ENCODE measurements around the gene CCDC93.
A peak's percentile ranks its signal among the peaks of the same experiment; 100 is the strongest.

CCDC93 gene, protein sequence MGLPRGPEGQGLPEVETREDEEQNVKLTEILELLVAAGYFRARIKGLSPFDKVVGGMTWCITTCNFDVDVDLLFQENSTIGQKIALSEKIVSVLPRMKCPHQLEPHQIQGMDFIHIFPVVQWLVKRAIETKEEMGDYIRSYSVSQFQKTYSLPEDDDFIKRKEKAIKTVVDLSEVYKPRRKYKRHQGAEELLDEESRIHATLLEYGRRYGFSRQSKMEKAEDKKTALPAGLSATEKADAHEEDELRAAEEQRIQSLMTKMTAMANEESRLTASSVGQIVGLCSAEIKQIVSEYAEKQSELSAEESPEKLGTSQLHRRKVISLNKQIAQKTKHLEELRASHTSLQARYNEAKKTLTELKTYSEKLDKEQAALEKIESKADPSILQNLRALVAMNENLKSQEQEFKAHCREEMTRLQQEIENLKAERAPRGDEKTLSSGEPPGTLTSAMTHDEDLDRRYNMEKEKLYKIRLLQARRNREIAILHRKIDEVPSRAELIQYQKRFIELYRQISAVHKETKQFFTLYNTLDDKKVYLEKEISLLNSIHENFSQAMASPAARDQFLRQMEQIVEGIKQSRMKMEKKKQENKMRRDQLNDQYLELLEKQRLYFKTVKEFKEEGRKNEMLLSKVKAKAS

DNA sequence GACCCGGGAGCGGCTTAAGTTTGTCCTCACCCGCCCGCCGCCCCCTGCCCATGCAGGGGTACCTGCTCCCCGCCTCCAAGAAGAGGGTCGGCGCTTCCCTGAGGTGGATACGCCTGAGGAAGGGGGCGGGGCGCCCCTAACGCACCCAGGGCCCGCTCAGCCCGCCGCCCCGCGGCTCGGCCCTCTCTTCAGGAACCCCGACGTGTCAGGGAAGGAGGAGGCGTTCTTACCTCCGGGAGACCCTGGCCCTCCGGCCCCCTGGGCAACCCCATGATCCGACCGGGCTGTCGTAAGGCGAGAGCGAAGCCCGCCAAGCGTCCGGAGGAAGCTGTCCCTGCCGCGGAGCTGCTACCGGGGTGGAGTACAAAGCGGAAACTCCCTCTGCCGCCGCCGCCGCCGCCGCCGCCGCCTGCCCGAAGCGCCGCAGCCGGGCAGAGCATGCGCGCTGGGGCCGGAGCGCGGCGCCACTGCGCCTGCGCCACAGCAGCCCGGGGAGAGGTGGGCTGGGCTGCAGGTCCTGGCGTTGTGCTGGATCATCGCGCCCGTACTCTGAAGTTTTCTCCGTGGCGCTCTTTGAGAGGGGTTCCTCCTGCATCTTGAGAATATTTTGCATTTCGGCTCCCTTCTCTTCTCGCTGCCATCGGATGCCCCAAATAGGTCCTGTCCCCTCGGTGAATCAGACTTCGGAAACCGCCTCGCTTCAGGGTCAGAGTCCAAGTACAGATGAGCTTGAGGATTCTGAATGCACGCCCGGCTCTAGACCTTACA is at the start of gene CCDC93:
Gene CCDC93, minus strand, starts transcription at position 347 of the 768 bp plus-strand sequence. Its CDS starts 75 bp downstream, at position 272.
- DNase-seq = peak; percentile 50

DNA sequence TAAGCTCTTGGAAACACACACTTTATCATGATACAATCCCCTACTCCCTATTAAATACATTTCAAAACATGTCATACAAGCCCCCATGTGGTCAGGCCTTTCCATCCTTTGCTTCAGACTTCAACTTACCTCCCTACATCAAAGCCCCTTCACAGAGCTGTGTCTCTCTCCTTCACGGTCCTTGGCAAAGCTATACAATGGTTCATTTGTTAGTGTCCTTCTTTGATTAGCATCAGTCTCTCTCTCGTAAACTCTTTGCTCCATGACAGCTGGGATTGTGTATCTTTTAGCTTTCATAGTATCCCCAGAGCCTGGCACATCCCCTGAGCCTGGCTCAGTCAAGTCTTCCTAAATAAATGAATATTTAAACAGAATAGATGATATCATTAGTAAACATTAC is 48.8 kb upstream of the CCDC93 start:
- DNase-seq = no peak

DNA sequence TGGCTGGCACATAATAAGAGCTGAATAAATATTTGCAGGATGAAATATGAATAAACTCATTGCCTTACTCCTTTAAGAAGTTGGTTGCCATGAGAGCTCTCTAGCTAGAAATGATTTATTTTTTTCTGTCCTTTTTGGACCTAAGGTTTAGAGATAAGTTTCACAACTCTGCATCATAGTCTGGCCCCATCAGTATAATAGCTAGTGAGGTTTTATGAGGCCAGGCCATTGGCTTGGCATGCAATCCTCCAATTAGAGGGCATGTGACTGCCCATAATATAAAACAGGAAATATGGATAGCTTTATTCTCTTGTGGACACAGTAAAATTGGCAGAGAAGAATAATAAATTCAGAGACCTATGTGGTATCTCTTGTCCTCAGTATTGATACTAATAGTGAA is 48.2 kb upstream of the CCDC93 start:
- no peak for DNase-seq

DNA sequence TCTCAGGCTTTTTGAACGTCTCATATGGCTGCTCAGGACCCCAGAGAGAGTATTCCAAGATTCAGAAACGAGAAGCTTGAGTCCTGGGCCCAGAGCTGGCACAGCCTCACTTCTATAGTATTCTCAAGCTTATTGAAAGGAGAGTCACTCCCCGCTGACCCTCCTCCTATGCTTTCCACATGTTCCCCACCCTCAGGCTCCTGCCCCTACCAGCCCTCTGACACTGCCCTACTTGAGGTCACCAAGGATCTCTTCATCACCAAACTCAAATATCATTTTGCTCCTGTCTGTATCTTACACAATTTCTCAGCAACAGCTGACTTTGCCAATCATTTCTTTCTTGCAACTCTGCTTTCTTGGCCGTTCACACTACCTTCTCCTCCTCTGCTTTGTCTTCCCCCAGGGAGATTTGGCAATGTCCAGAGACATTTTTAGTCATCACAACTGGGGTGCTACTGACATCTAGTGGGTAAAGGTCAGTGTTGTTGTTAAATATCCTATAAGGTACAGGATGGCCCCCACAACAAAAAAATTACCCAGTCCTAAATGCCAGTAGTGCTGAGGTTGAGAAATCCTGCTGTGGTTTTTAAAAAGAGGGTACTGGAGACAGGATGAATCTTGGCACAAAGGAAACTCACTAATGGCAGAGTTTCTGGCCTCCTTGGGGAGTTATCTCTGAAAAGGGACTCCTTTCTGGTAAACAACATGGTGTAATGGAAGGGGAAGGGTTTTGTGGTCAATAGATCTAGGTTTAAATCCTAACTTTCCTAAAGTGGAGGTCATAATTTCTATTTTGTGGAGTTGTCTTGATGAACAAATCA is 47.5 kb upstream of the CCDC93 start:
- no peak for DNase-seq

DNA sequence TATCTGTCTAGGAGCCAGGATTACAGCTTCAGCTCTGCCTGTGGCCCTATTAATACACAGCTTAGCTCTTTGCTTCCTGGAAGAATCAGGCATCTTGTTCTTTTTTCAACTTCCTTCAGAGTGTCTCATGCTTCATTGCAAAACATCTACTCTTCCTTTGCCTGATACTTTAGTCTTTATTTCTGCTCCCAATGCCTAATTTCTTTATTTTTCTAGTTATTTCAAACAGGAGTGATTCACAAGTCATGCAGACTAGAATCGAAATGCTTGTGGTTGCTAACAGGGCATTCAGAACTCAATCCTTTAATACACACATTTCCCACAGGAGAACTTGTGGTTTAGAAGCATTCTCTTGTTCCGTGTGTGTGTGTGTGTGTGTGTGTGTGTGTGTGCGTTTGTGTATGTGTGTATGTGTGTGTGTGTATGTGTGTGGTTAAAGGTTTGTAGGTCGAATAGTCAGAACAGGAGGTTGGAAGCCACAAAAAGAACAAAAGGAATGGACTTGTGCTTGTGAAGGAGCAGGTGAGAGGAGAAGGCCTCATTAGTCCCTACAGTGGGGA is 46.1 kb upstream of the CCDC93 start:
- DNase-seq = no peak

DNA sequence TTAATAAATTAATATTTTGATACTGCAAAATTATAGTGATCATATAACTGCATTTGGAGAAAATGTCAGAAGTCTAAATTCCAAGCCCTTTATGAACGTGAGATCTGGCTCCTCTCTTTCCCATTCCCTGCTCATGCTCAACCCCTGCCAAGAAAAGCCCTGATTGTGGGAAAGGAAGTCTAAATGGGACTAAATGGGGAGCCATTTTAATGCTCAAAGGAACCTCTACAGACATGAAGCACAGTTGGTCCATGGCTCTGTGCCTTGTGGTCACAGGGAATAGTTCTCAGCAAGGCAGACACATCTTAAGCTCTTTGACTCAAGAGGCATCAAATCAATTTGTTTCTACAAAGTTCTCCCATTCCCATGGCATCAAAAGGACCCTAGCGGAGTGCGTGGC is 45.1 kb upstream of the CCDC93 start:
- no peak for DNase-seq

DNA sequence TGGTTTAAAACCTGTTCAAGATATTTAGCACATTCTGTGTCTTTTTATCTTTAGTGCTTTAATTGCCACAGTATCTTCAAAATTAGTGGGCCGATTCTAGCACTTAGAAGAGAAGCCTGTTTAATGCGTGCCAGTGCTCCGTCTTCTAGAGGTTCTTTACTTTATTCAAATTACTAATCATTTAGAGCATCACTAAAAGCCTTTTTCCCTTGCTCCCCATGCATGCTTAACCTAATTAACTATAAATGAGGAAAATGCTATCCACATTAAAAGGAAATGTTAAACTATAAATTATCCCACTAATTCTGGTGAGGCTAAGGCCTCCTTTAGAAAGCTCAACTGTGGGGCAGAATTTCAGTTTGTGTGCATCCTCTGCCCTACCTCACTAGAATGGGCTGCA is 42.9 kb upstream of the CCDC93 start:
- DNase-seq = no peak

DNA sequence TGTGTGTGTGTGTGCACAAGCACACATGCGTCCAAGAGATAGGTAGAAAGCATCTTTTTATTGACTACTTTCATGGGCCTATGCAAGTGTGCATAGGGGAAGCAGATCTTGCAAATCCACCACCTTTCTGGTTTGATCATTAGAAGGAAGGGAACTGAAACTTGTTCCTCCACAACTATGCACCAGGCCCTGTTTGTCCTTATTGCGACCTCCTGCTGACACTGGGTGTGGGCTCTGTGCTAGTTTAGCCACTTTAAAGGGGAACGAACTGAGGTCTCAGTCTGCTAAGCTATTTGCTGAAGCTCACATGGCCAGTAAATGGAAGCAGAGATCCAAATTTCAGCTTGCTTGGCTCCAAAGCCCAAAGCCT is 42.3 kb upstream of the CCDC93 start:
- no peak for DNase-seq

DNA sequence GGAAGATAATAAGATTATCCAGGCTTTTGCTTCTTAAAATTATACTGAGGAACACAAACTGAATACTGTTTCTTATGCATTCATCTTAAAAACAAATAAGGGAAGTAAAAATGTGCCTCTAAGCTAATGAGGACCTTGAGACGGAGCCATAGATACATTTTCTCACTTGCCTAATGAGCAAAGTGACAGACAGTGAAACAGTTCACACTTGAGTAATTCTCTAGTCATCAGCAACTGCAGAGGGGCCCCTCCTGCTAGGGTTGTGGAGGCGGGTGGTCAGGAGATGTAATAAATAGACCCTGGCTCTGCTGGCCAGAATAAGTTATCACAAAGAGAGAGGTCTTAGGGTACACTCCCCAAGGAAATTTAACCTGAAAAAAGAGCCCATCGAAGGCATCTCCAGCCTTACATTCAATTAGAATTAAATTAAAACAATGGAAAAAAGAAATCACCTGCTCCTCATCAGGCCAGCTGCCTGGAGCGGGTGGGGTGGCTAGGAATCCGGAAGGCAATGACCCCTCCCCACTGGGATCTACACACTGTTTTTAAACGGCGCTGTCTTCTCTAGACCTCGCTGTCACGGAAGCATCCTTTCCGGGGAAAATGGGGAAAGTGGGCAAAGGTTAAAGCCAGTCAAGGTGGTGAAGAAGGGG is 41.8 kb upstream of the CCDC93 start:
- no peak for DNase-seq

DNA sequence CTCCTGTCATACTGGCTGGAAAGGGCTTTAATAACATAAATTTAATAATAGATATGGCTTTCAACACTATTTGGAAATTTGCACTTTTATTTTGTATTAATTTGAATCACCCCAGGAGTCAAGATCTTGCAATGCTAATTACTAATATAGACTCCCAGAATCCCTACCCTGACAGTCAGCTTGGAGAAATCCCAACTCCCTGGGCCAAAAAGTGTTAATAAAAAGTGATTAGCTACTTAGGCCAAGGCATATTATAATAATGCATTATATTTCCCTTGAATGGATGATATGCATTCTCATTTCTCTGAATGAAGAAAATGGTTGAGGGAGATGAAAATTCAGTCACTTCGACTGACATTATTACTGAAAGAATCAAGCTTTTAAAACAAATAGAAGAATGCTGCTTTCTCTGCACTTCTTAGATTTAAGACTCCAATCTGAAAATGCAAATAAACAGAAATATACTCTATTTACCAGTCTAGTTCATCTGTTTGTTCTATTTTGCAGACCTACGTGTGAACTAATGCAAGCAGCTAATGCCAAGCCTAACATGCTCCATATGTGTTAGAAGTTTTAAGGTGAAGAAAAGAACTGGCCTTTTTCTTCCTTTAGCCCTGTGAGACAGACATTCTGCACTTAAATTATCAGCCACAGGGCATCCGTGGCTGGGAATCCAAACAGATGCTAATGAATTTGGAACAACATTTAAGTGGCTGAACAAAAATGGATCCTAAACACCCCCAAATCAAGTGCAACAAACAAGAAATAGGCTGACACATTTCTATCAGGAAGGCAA is 40.5 kb upstream of the CCDC93 start:
- DNase-seq = no peak

DNA sequence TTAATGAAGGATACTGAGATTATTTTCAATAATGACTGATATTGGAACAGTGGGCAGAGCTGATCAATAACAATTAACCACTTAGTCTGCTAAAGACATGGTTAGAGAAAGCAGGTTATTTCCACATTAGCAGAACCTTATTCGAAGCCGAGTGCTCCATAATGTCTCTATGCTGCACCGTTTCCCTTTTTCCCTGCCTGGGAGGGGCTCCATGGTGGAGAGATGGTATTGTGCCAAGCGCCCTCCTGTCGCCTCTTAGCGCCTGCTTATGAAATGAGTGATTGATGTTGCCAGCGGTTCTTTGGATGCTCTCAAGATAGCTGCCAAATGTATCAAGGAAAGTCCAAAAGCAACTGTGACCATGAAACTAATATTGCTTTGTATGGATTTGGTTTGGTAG is 39.8 kb upstream of the CCDC93 start:
- no peak for DNase-seq

DNA sequence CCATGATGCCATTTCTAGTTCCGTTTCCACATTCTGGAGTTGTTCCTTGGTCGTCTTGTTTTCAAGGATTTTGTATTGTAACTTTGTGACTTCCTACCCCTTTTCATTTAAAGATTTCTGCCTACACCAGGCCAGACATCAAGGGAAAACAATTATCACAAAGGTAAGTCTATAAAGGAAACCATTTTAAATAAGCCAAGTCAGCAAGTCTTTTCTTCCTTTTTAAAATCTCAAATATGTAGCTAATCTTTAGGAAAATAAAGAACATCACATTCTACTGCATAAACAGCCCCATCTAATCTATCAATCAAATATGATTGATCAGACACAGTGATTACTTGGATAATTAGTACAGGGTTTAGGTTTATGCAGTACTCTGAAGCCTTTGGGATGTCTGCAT is 38.6 kb upstream of the CCDC93 start:
- DNase-seq = no peak

DNA sequence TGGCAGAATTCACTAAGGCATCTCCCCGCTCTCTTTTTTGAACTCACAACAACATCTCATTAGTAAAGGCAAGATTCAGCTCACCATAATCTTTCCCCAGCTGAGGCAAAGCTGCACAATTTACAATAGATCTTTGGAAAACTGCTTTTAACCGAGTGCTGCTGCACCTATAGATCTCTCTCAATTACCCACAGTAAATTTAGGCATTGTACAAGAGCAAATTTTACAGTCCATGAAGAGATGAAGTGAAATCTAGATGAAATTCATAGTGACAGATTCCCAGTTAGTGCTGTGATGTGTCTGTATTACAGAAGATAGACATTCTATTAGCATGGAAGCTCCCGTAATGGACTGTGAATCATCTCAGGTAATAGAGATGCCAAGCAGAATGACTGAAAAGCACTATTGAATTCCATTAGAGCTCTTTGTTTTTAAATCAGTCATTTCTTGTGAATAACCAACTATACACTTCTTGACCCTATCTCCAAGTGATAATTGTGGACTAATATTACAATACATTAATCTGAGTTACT is 38.0 kb upstream of the CCDC93 start:
- DNase-seq = no peak

DNA sequence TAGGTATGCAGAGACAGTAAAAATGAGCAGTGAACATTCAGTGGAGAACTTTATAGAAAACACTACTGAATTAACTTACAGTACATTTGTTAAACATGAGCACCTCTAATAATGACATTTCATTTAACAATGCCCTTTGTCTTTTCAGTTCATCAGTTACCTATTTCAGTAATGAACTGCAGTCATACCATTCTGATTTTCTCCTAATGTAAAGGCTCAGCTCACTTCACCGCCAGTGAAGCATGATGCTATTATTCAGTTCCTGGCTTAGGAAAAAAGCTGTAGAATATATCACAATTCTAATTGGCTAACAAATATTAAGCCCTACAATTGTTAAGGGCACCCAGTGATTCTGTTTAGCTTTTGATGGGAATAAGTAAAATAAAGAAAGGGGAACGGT is 37.1 kb upstream of the CCDC93 start:
- DNase-seq = no peak

DNA sequence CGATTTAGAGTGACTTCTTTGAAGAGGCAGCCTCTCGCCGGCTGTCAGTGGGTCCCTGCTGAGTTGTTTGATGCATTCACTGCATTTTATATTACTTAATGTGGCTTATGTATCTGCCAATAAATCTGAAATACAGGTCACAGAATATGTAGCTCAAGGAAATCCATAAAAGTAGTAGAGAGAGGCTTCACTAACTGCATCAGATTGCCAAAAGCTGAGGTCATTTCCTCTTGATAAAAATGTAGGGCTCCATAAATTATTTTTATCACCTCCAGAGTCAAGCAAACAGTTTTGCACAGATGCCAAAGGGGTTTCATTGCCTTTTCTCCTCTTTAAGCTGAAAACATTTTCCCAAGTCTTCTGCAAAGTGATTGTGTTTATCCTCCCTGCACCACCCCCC is 36.5 kb upstream of the CCDC93 start:
- no peak for DNase-seq

DNA sequence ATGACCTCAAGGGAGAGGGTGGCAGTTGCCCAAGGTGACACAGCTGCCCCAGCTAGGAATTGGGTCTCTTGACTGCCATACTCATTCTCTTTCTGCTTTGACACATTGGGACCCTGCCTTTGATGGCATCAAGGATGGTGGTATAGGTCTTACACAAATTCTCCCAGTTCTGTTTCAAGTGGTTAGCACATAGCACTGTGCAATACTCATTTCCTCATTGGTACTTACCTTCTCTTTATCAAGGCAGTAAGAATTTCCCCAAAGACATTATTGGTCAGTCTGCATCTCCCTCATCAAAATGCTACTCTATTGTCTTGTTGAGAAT is 35.9 kb upstream of the CCDC93 start:
- DNase-seq = no peak

DNA sequence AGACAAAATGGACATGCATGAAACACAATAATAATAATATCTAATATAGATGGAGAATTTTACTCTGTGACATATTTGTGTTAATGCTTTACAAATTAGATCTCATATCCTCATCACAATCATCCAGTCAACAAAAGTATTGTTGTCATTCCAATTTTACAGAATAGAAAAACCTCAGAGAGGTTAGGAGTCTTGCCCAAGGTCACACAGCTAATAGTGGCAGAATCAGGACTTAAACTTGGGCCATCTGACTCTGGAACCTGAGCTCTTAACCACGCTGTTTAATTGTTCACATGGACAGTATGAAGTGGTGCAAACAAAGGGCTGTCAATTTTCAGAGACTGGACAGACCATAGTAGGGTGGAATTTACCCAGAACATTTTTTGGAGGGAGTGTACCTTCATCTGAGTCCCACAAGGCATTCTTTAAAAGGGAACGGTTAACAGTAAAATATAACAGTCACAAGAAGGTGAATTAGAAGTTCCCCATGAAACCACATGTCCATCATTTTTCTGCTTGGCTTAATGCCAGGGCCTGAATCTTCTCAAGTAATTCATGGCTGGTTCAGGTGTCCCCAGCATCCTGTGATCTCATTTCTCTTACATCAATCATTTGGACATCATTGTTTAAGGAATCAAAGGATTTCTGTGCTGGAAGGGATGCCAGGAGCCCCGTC is 35.4 kb upstream of the CCDC93 start:
- no peak for DNase-seq

DNA sequence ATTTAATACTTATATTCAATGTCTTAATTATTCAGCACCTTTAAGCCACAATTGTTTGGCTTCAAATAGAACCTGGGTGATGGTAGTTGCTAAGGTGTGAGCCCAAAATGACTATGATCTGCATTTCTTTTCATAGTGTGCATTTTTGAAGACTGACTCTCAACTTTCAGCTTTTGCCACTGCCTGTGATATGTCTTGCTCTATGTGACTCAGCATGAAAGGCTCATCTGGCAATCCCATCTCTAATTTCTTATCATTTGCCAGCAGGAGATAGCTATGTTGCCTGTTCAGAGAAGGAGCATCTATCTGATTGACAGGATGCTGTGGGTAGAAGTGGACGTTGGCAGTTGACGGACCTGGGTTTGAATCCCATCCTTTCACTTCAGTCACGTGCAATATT is 34.5 kb upstream of the CCDC93 start:
- DNase-seq = no peak

DNA sequence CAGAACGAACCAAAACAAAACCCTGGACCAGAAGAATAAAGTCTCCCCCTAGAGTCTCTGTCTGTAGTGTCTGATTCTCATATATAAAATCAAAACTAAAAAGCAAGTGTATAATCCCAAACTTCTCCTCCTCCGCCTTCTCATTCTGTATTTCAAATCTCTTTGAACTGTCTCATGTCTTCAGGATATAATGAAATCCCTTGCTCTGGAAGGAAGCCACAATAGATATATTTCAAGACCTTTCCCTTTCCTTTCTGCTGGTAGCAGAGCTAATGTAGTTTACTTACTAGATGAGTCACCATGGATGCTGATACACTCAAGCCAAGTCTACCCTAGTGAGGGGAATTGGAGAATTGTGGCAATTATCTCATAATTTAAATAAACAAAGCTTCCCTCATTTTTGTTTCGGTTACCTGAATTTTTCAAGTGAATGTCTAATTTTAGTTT is 33.5 kb upstream of the CCDC93 start:
- no peak for DNase-seq

DNA sequence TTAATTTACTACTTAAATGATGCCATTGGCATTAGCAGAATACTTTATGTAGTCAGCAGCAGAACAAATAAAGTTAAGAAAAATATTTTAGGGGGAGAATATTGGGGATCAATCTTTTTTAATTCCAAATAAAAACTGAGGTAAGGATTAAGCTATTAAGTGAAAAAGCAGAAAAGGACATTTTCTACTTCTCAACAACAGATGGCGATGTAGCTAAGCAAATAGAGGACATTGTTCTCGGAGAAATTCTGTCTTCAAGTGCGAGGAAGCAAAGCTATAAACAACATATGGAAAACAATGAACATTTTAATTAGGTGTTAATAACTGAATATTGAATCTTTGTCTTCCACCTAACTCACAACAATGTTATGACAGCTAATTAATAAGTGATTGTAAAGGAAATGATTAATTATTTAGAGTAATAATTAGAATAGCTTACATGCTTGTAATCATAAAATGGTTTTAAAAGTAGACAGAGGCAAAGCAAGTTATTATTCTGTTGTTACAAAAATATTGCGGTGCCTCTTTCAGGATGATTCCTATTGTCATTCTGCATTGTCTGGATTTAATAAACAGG is 32.9 kb upstream of the CCDC93 start:
- no peak for DNase-seq

All from NCI-H2107 (cell line).